ENCODE measurements around the gene ACTL9. TPM values are rescaled to one million over a fixed set of nuclear protein-coding genes. Genes with fewer than 3 reads are reported as not detected.

The ACTL9 gene
- total and polyA plus RNA-seq, 9 donors: not detected

DNA sequence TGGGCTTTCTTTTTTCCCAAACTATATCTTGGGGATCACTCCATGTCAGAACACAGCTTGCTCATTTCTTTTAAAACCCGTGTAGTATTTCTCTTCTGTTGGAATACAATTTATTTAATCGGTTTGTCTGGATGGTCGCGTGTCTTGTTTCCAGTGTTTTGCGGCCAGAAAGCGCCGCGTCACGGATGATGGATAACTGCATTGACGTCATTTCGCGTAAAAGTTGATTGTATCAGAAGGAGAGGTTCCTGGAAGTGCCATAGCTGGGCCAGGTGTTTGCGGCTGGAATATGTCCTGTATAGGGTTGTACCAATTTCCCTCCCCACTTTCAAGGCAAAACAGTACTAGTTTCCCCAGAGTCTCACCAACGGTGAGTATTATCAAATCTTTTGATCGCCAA lies 9.7 kb downstream of the ACTL9 start:
- H3K4me3 ChIP-seq (ENCODE audit: low read length): no peak overlapping the region
- no peaks in the 10 kb centered on the region for H3K27me3 ChIP-seq (ENCODE audit: control insufficient read depth, insufficient read depth, low read length)
- H3K27ac ChIP-seq (ENCODE audit: low read length): no peak overlapping the region
- 92% methylated on average over 11 of the region's 15 CpGs for WGBS (ENCODE audit: insufficient coverage)
- no peaks in the 10 kb centered on the region for H3K9me3 ChIP-seq (replicated peaks; ENCODE audit: control insufficient read depth, low read depth, low read length)
- no peaks in the 10 kb centered on the region for H3K36me3 ChIP-seq (ENCODE audit: control insufficient read depth, insufficient read depth, low read length)
- DNase-seq: no peak
- no peaks in the 10 kb centered on the region for H3K4me1 ChIP-seq (ENCODE audit: control insufficient read depth, insufficient read depth, low read length)

DNA sequence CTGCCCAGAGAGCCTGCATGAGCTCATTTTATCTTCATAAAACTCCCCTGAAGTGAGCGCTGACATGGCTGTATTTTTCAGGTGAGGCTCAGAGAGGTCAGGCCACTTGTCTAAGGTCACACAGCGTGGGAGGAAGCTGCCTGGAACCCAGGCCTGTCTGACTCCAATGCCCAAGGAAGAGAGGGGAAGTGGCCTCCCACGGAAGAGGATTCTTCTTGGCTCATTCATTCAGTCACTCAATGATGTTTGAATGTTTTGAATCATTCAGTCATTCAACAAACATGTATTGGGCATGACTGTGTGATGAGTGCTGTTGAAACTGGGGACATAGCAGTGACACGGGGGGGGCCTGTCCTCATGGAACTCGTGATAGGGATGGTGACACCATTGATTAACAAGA lies 12.0 kb downstream of the ACTL9 start:
- no peaks in the 10 kb centered on the region for H3K27me3 ChIP-seq (ENCODE audit: control insufficient read depth, insufficient read depth, low read length)
- no peaks in the 10 kb centered on the region for H3K9me3 ChIP-seq (replicated peaks; ENCODE audit: control insufficient read depth, low read depth, low read length)
- DNase-seq: no peak
- no peaks in the 10 kb centered on the region for H3K36me3 ChIP-seq (ENCODE audit: control insufficient read depth, insufficient read depth, low read length)
- no peak overlapping the region for H3K27ac ChIP-seq (ENCODE audit: low read length)
- no peak overlapping the region for H3K4me3 ChIP-seq (ENCODE audit: low read length)
- WGBS (ENCODE audit: insufficient coverage): 40% methylated on average over 2 of the region's 5 CpGs
- H3K4me1 ChIP-seq (ENCODE audit: control insufficient read depth, insufficient read depth, low read length): no peaks in the 10 kb centered on the region

DNA sequence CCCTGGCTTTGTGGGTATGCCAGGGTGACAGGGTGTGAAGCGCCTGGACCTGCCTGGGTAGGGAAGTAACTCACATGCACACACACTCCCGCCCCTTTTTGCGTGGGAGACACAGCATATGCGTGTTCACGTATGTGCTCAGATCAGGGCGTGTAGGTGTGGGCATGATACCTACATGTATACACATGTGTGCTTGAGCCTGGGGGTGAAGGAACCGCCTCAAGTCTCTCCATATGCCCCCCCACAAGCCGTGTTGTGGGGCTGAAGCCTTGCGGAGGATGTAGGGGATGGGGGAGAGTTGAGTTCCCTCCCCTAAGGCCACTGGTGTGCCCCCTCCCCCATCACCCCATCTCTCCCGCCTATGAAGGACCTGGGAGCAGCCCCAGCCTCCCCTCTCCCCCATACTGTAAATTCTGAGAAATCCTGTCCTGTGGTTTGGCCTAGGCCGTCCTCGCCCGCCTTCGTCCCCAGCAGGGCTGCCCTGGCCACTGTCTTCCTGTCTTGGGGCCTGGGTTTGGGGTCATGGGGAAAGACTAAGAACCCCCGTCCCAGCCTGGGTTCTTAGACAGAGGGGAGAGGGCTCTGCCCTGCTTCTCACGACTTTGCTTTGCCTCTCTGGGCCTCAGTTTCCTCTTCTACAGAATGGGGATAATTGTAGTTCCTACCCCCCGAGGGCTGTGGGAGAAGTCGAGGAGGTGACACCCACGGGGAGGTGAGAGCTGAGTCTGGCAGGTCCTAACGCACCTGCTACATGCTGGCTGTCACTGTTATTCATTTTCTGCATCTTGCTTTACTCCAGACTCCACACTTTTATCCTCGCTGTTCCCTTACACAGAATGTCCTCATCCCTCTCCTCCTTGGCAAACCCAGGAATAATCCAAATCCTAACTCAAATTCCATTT lies 14.3 kb downstream of the ACTL9 start:
- no peaks in the 10 kb centered on the region for H3K4me1 ChIP-seq (ENCODE audit: control insufficient read depth, insufficient read depth, low read length)

DNA sequence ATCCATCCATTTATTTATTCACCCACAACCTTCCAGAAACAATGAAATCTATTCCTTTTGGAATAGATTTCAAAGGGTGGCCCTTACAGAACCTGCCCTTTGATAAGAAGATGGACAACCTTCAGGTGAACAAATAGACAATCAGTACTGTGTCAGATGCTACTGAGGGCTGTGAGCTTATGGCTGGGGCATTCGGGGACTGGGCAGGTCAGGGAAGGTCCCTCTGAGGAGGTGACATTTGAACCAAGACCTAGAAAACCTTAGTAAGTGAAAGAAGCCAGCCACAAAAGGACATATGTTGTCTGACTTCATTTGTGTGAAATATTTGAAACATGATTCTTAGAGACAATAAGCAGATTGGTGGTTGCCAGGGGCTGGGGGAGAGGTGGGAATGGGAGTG lies 15.7 kb downstream of the ACTL9 start:
- 71% methylated on average over 1 of the region's 1 CpG for WGBS (ENCODE audit: insufficient coverage)
- no peak for DNase-seq
- no peaks in the 10 kb centered on the region for H3K4me1 ChIP-seq (ENCODE audit: control insufficient read depth, insufficient read depth, low read length)
- H3K36me3 ChIP-seq (ENCODE audit: control insufficient read depth, insufficient read depth, low read length): no peaks in the 10 kb centered on the region
- H3K27me3 ChIP-seq (ENCODE audit: control insufficient read depth, insufficient read depth, low read length): no peaks in the 10 kb centered on the region
- no peak overlapping the region for H3K27ac ChIP-seq (ENCODE audit: low read length)
- H3K4me3 ChIP-seq (ENCODE audit: low read length): no peak overlapping the region
- H3K9me3 ChIP-seq (replicated peaks; ENCODE audit: control insufficient read depth, low read depth, low read length): no peaks in the 10 kb centered on the region

More for the DNA sequence above, 14.3 kb downstream of the ACTL9 start:
- no peak for DNase-seq
- Histone ChIP-seq H3K36me3 (ENCODE audit: control insufficient read depth, insufficient read depth, low read length) (no peaks in the 10 kb centered on the region), H3K27ac (ENCODE audit: low read length) (no peak overlapping the region), H3K4me3 (ENCODE audit: low read length) (no peak overlapping the region), H3K27me3 (ENCODE audit: control insufficient read depth, insufficient read depth, low read length) (no peaks in the 10 kb centered on the region), H3K9me3 (replicated peaks; ENCODE audit: control insufficient read depth, low read depth, low read length) (no peaks in the 10 kb centered on the region)
- WGBS (ENCODE audit: insufficient coverage): 40% methylated on average over 1 of the region's 21 CpGs

DNA sequence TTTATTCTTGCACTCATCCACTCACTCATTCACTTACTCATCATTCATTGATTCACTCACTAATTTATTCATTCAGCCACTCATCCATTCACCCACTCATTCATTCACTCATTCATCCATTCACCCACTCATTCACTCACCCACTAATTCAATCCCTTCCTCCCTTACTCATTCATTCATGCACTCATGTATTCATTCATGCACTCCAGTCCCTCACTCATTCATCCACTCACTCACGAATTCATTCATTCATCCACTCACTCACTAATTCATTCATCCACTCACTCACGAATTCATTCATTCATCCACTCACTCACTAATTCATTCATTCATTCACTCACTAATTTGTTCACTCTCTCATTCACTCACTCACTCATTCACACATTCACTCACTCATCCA lies 16.1 kb downstream of the ACTL9 start:
- no peak overlapping the region for H3K4me3 ChIP-seq (ENCODE audit: low read length)
- no peaks in the 10 kb centered on the region for H3K27me3 ChIP-seq (ENCODE audit: control insufficient read depth, insufficient read depth, low read length)
- no peak for DNase-seq
- H3K27ac ChIP-seq (ENCODE audit: low read length): no peak overlapping the region
- H3K36me3 ChIP-seq (ENCODE audit: control insufficient read depth, insufficient read depth, low read length): no peaks in the 10 kb centered on the region
- H3K9me3 ChIP-seq (replicated peaks; ENCODE audit: control insufficient read depth, low read depth, low read length): no peaks in the 10 kb centered on the region
- no peaks in the 10 kb centered on the region for H3K4me1 ChIP-seq (ENCODE audit: control insufficient read depth, insufficient read depth, low read length)
- 61% methylated on average over 2 of the region's 2 CpGs for WGBS (ENCODE audit: insufficient coverage)

DNA sequence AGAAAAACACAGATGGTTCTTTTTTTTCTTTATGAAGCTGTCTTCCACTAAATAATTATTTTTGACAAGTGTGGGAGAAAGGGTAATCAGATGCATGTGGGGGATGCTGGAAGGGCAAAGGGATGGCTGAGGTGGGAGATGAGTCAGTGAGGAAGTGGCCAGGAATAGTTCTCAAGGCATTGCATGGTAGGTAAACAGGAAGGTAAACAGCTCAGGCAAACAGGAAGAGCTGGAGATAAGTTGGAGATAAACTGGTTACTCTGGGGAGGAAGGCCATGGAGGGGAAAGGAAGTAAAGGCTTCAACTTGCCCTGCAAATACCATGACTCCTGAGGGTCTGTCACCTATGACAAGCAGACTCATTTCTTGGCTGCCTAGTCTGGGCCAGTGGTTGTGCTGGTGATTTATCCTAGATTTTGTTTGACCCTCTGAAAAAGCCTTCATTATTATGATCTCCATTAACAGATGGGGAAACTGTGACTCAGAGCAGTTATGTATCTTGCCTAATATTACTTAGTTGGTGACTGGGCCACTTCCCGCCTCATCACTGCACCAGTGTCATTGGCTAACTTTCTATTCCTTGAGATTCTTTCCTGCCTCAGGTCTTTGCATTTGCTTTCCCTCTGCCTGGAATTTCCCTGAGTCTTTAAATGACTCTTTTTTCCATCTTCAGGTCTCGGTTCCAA lies 17.1 kb downstream of the ACTL9 start:
- no peak overlapping the region for H3K4me3 ChIP-seq (ENCODE audit: low read length)
- WGBS (ENCODE audit: insufficient coverage): no CpG with 5 or more reads among the region's 2 CpGs
- DNase-seq: no peak
- no peaks in the 10 kb centered on the region for H3K4me1 ChIP-seq (ENCODE audit: control insufficient read depth, insufficient read depth, low read length)
- H3K27ac ChIP-seq (ENCODE audit: low read length): no peak overlapping the region
- H3K36me3 ChIP-seq (ENCODE audit: control insufficient read depth, insufficient read depth, low read length): no peaks in the 10 kb centered on the region
- H3K9me3 ChIP-seq (replicated peaks; ENCODE audit: control insufficient read depth, low read depth, low read length): no peaks in the 10 kb centered on the region
- no peaks in the 10 kb centered on the region for H3K27me3 ChIP-seq (ENCODE audit: control insufficient read depth, insufficient read depth, low read length)

DNA sequence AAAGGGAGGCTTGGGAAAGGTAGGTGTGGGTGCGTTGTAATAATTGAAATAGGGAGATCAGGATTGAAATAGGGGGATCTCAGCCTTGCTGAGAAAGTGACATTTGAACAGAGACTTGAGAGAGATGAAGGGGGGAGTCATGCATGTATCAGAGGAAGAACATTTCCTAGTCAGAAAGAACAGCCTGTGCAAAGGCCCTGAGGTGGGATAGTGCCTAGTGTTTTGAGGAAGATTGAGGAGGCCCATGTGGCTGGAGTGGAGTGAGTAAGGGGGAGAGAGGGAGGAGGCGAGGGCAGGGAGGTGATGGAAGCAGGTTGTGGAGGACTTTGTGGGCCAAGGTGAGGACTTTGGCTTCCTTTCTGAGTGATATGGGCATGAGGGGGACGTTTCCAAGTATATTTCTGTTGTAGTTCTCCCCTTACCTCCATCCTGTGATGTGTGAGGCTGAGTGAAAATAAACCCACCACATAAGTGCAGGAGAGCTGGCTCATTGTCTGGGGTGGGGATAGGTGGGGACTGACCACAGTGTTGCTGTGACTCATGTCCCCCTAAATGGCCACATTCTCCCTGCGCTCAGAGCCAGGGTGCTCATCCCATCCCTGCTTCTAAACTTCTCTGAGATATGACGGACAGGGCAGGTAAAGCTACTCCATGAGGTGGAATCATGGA lies 17.8 kb downstream of the ACTL9 start:
- H3K36me3 ChIP-seq (ENCODE audit: control insufficient read depth, insufficient read depth, low read length): no peaks in the 10 kb centered on the region
- no peaks in the 10 kb centered on the region for H3K9me3 ChIP-seq (replicated peaks; ENCODE audit: control insufficient read depth, low read depth, low read length)
- no peaks in the 10 kb centered on the region for H3K27me3 ChIP-seq (ENCODE audit: control insufficient read depth, insufficient read depth, low read length)
- no peaks in the 10 kb centered on the region for H3K4me1 ChIP-seq (ENCODE audit: control insufficient read depth, insufficient read depth, low read length)
- 100% methylated on average over 2 of the region's 5 CpGs for WGBS (ENCODE audit: insufficient coverage)
- no peak overlapping the region for H3K4me3 ChIP-seq (ENCODE audit: low read length)
- DNase-seq: no peak
- no peak overlapping the region for H3K27ac ChIP-seq (ENCODE audit: low read length)

DNA sequence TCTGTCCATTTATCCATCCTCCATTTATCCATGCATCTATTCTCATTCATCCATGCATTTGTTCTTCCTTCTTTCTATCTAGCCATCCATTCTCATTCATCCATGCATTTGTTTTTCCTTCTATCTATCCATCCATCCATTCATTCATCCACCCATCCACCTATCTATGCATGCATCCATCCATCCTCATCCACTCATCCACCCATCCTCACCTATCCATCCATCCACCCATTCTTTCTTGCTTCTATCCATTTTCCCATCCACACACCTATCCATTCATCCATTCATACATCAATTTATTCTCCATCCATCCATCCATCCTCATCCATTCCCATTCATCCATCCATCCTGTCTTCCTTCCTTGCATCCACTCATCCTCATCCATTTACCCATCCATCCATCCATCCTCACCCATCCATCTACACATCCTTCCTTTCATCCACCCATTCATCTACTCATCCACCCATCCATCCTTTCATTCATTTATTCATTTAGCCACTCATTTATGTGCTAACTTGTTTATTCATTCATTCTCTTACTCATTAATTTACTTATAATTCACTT lies 20.3 kb downstream of the ACTL9 start:
- no peak for DNase-seq
- no peaks in the 10 kb centered on the region for H3K27me3 ChIP-seq (ENCODE audit: control insufficient read depth, insufficient read depth, low read length)
- H3K36me3 ChIP-seq (ENCODE audit: control insufficient read depth, insufficient read depth, low read length): no peaks in the 10 kb centered on the region
- no peak overlapping the region for H3K4me3 ChIP-seq (ENCODE audit: low read length)
- H3K9me3 ChIP-seq (replicated peaks; ENCODE audit: control insufficient read depth, low read depth, low read length): no peaks in the 10 kb centered on the region
- no peaks in the 10 kb centered on the region for H3K4me1 ChIP-seq (ENCODE audit: control insufficient read depth, insufficient read depth, low read length)
- H3K27ac ChIP-seq (ENCODE audit: low read length): no peak overlapping the region

DNA sequence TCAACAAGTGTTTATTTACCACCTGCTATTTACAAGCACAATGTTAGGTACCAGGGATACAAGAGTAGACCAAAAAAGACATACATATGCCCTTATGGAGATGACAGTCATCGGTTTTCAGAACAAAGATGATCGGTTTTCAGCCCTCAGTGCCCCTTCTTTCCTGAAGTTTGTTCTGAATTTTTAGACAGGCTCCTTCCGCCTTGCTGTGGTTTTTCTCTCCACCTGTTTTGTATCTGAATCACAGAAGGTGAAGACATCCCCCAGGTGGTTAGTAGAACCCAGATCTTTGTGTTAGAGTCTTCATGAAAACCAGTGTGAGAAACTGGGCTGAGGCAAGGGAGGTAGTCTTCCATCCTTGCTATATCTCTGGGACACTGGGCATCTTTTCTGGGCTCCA lies 23.5 kb downstream of the ACTL9 start:
- Histone ChIP-seq H3K4me3 (ENCODE audit: low read length) (no peak overlapping the region), H3K36me3 (ENCODE audit: control insufficient read depth, insufficient read depth, low read length) (no peaks in the 10 kb centered on the region), H3K9me3 (replicated peaks; ENCODE audit: control insufficient read depth, low read depth, low read length) (no peaks in the 10 kb centered on the region), H3K27ac (ENCODE audit: low read length) (no peak overlapping the region), H3K27me3 (ENCODE audit: control insufficient read depth, insufficient read depth, low read length) (no peaks in the 10 kb centered on the region), H3K4me1 (ENCODE audit: control insufficient read depth, insufficient read depth, low read length) (no peaks in the 10 kb centered on the region)
- 67% methylated on average over 2 of the region's 3 CpGs for WGBS (ENCODE audit: insufficient coverage)
- no peak for DNase-seq

DNA sequence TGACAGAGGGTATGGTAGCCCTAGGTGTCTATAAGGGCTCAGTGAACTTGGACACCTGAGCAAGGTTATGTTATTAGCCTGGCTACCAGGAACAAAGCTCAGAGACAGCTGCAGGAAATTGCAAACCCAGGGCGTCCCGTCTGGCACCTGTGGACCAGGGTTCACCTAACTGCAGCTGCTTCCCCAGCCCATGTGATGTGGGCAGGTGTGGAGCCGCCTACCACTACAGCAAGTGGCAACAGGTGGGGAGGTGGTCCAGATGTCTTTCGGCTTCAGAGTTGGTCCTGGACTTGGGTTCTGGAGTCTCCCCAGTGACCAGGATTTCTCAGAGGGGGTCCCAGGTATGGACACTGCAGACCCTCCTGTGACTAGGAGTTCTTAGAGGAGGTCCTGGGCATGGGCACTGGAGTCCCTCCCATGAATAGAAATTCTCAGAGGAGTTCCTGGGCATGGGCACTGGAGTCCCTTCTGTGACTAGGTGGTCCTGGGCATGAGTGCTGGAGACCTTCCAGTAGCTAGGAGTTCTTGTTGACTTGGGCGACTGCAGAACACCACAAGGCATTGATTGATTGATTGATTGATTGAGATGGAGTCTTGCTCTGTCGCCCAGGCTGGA lies 25.2 kb downstream of the ACTL9 start:
- 73% methylated on average over 6 of the region's 6 CpGs for WGBS (ENCODE audit: insufficient coverage)

More for the DNA sequence above, 25.2 kb downstream of the ACTL9 start:
- Histone ChIP-seq H3K9me3 (replicated peaks; ENCODE audit: control insufficient read depth, low read depth, low read length) (no peaks in the 10 kb centered on the region), H3K27me3 (ENCODE audit: control insufficient read depth, insufficient read depth, low read length) (no peaks in the 10 kb centered on the region), H3K4me3 (ENCODE audit: low read length) (no peak overlapping the region), H3K27ac (ENCODE audit: low read length) (no peak overlapping the region), H3K36me3 (ENCODE audit: control insufficient read depth, insufficient read depth, low read length) (no peaks in the 10 kb centered on the region), H3K4me1 (ENCODE audit: control insufficient read depth, insufficient read depth, low read length) (no peaks in the 10 kb centered on the region)
- DNase-seq: no peak

Measured in muscle of leg (tissue), 11 donors.